WTC11 (cell line): ENCODE measurements around the gene ABCD3.
"Not testable (repeated sequence)": the region's sequence is repeated elsewhere in the genome, so short reads cannot be mapped to it uniquely, and the experiment has no call there.

Experiments used
- CREB1 ChIP-seq: sonication (generic); formaldehyde crosslinking; IDR thresholded peaks from 2 replicates; pipeline ENCODE4 v1.8.0; 2023; ENCODE audit warnings: mild to moderate bottlenecking, missing genetic modification reagents
- ELF4 ChIP-seq: sonication (generic); formaldehyde crosslinking; IDR thresholded peaks from 2 replicates; pipeline ENCODE4 v1.8.1; 2022; ENCODE audit warnings: low read depth, mild to moderate bottlenecking, moderate library complexity, missing genetic modification reagents
- FOXJ3 ChIP-seq: sonication (generic); formaldehyde crosslinking; IDR thresholded peaks from 2 replicates; pipeline ENCODE4 v1.9.0; 2021; ENCODE audit warnings: missing genetic modification reagents, mild to moderate bottlenecking, borderline replicate concordance
- NR3C1 ChIP-seq: sonication (generic); formaldehyde crosslinking; conservative IDR thresholded peaks from 2 replicates; pipeline ENCODE4 v1.8.1; 2023; ENCODE audit warnings: low read depth, mild to moderate bottlenecking, missing genetic modification reagents
- TP53 ChIP-seq: sonication (generic); formaldehyde crosslinking; IDR thresholded peaks from 2 replicates; pipeline ENCODE4 v1.8.1; 2023; ENCODE audit warnings: mild to moderate bottlenecking, missing genetic modification reagents
- TF ChIP-seq, protein P1 (sequence below): fragments of 200-600 bp; IDR thresholded peaks from 2 replicates; pipeline ENCODE4 v1.8.0; 2022; ENCODE audit warnings: antibody characterized with exemption
- TF ChIP-seq, protein P2 (sequence below): sonication (generic); formaldehyde crosslinking; IDR thresholded peaks from 2 replicates; pipeline ENCODE4 v1.8.1; 2022; ENCODE audit warnings: missing genetic modification reagents, borderline replicate concordance
- TF ChIP-seq, protein P3 (sequence below): sonication (generic); formaldehyde crosslinking; IDR thresholded peaks from 2 replicates; pipeline ENCODE4 v1.8.1; 2022; ENCODE audit warnings: mild to moderate bottlenecking, missing genetic modification reagents, moderate library complexity, borderline replicate concordance
- TF ChIP-seq, protein P4 (sequence below): sonication (generic); formaldehyde crosslinking; IDR thresholded peaks from 2 replicates; pipeline ENCODE4 v1.8.0; 2023; ENCODE audit warnings: missing genetic modification reagents
- TF ChIP-seq, protein P5 (sequence below): fragments of 250-450 bp; sonication (Bioruptor Pico); IDR thresholded peaks from 2 replicates; pipeline ENCODE4 v1.9.0; 2021; ENCODE audit warnings: moderate library complexity, mild to moderate bottlenecking, inconsistent platforms, borderline replicate concordance
- TF ChIP-seq, protein P6 (sequence below): sonication (generic); formaldehyde crosslinking; IDR thresholded peaks from 2 replicates; pipeline ENCODE4 v1.8.0; 2022; ENCODE audit warnings: missing genetic modification reagents
- TF ChIP-seq, protein P7 (sequence below): sonication (generic); formaldehyde crosslinking; IDR thresholded peaks from 2 replicates; pipeline ENCODE4 v1.8.1; 2022; ENCODE audit warnings: low read depth, mild to moderate bottlenecking, moderate library complexity, missing genetic modification reagents, borderline replicate concordance

DNA sequence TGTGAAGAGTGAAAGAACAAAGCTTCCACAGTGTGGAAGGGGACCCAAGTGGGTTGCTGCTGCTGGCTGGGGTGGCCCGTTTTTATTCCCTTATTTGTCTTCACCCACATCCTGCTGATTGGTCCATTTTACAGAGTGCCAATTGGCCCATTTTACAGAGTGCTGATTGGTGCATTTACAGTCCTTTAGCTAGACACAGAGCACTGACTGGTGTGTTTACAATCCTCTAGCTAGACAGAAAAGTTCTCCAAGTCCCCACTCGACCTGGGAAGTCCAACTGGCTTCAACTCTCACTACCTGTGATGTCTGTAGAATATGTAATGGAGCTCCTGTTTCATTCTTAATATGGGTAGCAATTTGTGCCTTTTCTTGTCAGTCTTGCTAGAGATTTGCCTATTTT lies 39.7 kb upstream of the ABCD3 start:
- TF ChIP-seq, protein P1, sequence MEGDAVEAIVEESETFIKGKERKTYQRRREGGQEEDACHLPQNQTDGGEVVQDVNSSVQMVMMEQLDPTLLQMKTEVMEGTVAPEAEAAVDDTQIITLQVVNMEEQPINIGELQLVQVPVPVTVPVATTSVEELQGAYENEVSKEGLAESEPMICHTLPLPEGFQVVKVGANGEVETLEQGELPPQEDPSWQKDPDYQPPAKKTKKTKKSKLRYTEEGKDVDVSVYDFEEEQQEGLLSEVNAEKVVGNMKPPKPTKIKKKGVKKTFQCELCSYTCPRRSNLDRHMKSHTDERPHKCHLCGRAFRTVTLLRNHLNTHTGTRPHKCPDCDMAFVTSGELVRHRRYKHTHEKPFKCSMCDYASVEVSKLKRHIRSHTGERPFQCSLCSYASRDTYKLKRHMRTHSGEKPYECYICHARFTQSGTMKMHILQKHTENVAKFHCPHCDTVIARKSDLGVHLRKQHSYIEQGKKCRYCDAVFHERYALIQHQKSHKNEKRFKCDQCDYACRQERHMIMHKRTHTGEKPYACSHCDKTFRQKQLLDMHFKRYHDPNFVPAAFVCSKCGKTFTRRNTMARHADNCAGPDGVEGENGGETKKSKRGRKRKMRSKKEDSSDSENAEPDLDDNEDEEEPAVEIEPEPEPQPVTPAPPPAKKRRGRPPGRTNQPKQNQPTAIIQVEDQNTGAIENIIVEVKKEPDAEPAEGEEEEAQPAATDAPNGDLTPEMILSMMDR, result not testable (repeated sequence)
- TF ChIP-seq, protein P2, sequence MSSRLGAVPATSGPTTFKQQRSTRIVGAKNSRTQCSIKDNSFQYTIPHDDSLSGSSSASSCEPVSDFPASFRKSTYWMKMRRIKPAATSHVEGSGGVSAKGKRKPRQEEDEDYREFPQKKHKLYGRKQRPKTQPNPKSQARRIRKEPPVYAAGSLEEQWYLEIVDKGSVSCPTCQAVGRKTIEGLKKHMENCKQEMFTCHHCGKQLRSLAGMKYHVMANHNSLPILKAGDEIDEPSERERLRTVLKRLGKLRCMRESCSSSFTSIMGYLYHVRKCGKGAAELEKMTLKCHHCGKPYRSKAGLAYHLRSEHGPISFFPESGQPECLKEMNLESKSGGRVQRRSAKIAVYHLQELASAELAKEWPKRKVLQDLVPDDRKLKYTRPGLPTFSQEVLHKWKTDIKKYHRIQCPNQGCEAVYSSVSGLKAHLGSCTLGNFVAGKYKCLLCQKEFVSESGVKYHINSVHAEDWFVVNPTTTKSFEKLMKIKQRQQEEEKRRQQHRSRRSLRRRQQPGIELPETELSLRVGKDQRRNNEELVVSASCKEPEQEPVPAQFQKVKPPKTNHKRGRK (CRISPR knock-in tag), result not testable (repeated sequence)
- TF ChIP-seq ELF4; NR3C1 (CRISPR knock-in tag); CREB1; TP53 (CRISPR knock-in tag); FOXJ3: not testable (repeated sequence)
- TF ChIP-seq, protein P3, sequence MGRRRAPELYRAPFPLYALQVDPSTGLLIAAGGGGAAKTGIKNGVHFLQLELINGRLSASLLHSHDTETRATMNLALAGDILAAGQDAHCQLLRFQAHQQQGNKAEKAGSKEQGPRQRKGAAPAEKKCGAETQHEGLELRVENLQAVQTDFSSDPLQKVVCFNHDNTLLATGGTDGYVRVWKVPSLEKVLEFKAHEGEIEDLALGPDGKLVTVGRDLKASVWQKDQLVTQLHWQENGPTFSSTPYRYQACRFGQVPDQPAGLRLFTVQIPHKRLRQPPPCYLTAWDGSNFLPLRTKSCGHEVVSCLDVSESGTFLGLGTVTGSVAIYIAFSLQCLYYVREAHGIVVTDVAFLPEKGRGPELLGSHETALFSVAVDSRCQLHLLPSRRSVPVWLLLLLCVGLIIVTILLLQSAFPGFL (CRISPR knock-in tag), result not testable (repeated sequence)
- TF ChIP-seq, protein P4, sequence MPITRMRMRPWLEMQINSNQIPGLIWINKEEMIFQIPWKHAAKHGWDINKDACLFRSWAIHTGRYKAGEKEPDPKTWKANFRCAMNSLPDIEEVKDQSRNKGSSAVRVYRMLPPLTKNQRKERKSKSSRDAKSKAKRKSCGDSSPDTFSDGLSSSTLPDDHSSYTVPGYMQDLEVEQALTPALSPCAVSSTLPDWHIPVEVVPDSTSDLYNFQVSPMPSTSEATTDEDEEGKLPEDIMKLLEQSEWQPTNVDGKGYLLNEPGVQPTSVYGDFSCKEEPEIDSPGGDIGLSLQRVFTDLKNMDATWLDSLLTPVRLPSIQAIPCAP (CRISPR knock-in tag), result not testable (repeated sequence)
- TF ChIP-seq, protein P5, sequence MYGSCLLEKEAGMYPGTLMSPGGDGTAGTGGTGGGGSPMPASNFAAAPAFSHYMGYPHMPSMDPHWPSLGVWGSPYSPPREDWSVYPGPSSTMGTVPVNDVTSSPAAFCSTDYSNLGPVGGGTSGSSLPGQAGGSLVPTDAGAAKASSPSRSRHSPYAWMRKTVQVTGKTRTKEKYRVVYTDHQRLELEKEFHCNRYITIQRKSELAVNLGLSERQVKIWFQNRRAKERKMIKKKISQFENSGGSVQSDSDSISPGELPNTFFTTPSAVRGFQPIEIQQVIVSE (CRISPR knock-in tag), result not testable (repeated sequence)
- TF ChIP-seq, protein P6, sequence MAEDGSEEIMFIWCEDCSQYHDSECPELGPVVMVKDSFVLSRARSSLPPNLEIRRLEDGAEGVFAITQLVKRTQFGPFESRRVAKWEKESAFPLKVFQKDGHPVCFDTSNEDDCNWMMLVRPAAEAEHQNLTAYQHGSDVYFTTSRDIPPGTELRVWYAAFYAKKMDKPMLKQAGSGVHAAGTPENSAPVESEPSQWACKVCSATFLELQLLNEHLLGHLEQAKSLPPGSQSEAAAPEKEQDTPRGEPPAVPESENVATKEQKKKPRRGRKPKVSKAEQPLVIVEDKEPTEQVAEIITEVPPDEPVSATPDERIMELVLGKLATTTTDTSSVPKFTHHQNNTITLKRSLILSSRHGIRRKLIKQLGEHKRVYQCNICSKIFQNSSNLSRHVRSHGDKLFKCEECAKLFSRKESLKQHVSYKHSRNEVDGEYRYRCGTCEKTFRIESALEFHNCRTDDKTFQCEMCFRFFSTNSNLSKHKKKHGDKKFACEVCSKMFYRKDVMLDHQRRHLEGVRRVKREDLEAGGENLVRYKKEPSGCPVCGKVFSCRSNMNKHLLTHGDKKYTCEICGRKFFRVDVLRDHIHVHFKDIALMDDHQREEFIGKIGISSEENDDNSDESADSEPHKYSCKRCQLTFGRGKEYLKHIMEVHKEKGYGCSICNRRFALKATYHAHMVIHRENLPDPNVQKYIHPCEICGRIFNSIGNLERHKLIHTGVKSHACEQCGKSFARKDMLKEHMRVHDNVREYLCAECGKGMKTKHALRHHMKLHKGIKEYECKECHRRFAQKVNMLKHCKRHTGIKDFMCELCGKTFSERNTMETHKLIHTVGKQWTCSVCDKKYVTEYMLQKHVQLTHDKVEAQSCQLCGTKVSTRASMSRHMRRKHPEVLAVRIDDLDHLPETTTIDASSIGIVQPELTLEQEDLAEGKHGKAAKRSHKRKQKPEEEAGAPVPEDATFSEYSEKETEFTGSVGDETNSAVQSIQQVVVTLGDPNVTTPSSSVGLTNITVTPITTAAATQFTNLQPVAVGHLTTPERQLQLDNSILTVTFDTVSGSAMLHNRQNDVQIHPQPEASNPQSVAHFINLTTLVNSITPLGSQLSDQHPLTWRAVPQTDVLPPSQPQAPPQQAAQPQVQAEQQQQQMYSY (CRISPR knock-in tag), result not testable (repeated sequence)
- TF ChIP-seq, protein P7, sequence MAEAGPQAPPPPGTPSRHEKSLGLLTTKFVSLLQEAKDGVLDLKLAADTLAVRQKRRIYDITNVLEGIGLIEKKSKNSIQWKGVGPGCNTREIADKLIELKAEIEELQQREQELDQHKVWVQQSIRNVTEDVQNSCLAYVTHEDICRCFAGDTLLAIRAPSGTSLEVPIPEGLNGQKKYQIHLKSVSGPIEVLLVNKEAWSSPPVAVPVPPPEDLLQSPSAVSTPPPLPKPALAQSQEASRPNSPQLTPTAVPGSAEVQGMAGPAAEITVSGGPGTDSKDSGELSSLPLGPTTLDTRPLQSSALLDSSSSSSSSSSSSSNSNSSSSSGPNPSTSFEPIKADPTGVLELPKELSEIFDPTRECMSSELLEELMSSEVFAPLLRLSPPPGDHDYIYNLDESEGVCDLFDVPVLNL (CRISPR knock-in tag), result not testable (repeated sequence)
